PFSK-1 (cell line): ENCODE results near the gene USP48.

ENCODE experiments used
- FOXP2 ChIP-seq: optimal IDR thresholded peaks from 2 replicates; pipeline ENCODE3; 2011; ENCODE audit warnings: borderline replicate concordance, control low read depth, inconsistent platforms; ENCODE audit not compliant: insufficient read depth; ENCODE audit errors: extremely low read length, extremely low read depth
- POLR2AphosphoS5 ChIP-seq: IDR thresholded peaks from 2 replicates; pipeline ENCODE4 v1.6.1; 2012; ENCODE audit warnings: low read depth, mild to moderate bottlenecking, control low read depth, low read length, moderate library complexity
- REST ChIP-seq, 2 experiments: IDR thresholded peaks; 2 replicates each; pipeline versions ENCODE4 v1.6.1 to v1.8.0; 2011 to 2012; ENCODE audit warnings: low read depth in 2 of 2, low read length in 2 of 2, control low read depth in 1 of 2, inconsistent platforms in 1 of 2, mild to moderate bottlenecking in 1 of 2, moderate library complexity in 1 of 2; ENCODE audit not compliant: insufficient read depth in 1 of 2
- SIN3A ChIP-seq: IDR thresholded peaks from 2 replicates; pipeline ENCODE4 v1.6.1; 2012; ENCODE audit warnings: mild to moderate bottlenecking, low read length, moderate library complexity, borderline replicate concordance; ENCODE audit not compliant: insufficient read depth
- TAF1 ChIP-seq: IDR thresholded peaks from 2 replicates; pipeline ENCODE4 v1.6.1; 2012; ENCODE audit warnings: low read length, control low read depth, borderline replicate concordance; ENCODE audit not compliant: insufficient read depth

USP48 gene

GRCh38 chr1:21786640-21787039 is 3.7 kb upstream of the USP48 start:
- no peak for TF ChIP-seq FOXP2
- no peak for TF ChIP-seq SIN3A
- no peak for TF ChIP-seq POLR2AphosphoS5
- TF ChIP-seq REST (IDR thresholded peaks at IDR 0.05; ENCODE audit: insufficient read depth in 1 of 2, low read depth in 2 of 2, low read length in 2 of 2) = no peak
- TF ChIP-seq TAF1 = no peak

GRCh38 chr1:21783679-21784603 is 992 bp upstream of the USP48 start:
- TF ChIP-seq SIN3A = no peak
- TF ChIP-seq FOXP2 = peak; percentile 87

GRCh38 chr1:21782349-21782867 is 541 bp downstream of the USP48 start:
- TF ChIP-seq POLR2AphosphoS5 (no peak), TAF1 (no peak), SIN3A (no peak), REST (IDR thresholded peaks at IDR 0.05; ENCODE audit: insufficient read depth in 1 of 2, low read depth in 2 of 2, low read length in 2 of 2) (no peak), FOXP2 (no peak)

- TF ChIP-seq TAF1 = no peak
- no peak for TF ChIP-seq SIN3A
- TF ChIP-seq POLR2AphosphoS5 = no peak
- no peak for TF ChIP-seq REST (IDR thresholded peaks at IDR 0.05; ENCODE audit: insufficient read depth in 1 of 2, low read depth in 2 of 2, low read length in 2 of 2)
- no peak for TF ChIP-seq FOXP2
Observed at GRCh38 chr1:21781815-21782348, 1.1 kb downstream of the USP48 start.

- TF ChIP-seq FOXP2 (no peak), TAF1 (no peak), SIN3A (no peak), REST (IDR thresholded peaks at IDR 0.05; ENCODE audit: insufficient read depth in 1 of 2, low read depth in 2 of 2, low read length in 2 of 2) (no peak), POLR2AphosphoS5 (no peak)
Observed at GRCh38 chr1:21779613-21780521, 3.1 kb downstream of the USP48 start.
